ENCODE data around the gene SPHKAP.

The SPHKAP gene

DNA sequence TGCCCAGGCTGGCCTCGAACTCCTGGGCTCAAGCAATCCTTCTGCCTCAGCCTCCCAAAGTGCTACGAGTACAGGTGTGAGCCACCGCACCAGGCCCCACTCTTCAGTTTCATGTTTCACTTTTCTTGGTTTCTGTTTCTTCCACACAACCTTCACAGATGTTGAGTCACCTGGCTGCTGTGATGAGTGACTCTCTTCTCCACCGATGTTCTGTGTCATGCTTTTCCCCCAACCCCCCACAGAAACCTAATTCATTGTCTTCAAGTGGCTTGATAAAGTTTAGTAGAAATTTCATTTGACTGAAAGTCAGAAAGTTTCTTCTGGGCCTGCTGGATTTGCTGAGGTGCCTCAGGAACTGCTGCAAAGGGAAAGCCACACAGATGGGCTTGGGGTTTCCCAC lies 78.5 kb downstream of the SPHKAP start:
- Histone ChIP-seq H3K23ac (ENCODE audit: low read depth, low read length, poor library complexity) (no peak overlapping the region), H3K9ac (ENCODE audit: low read depth, low read length, poor library complexity) (no peak overlapping the region), H3K4me3 (ENCODE audit: low read length in 2 of 2) (no peak overlapping the region), H3K4ac (ENCODE audit: low read length) (no peak overlapping the region), H2BK120ac (ENCODE audit: low read depth, low read length) (no peak overlapping the region), H3K4me1 (ENCODE audit: control insufficient read depth in 2 of 2, insufficient read depth in 1 of 2, low read depth in 1 of 2, low read length in 2 of 2) (no peaks in the 10 kb centered on the region), H3K79me1 (ENCODE audit: low read depth, low read length) (no peaks in the 10 kb centered on the region), H2BK15ac (ENCODE audit: low read length) (no peak overlapping the region), H2AFZ (ENCODE audit: low read length) (no peak overlapping the region), H3K18ac (ENCODE audit: low read length) (no peak overlapping the region), H2BK12ac (ENCODE audit: low read length) (no peak overlapping the region), H3K14ac (ENCODE audit: low read length) (no peak overlapping the region), H3K27me3 (ENCODE audit: control insufficient read depth in 3 of 3, insufficient read depth in 3 of 3, low read depth in 1 of 3, low read length in 3 of 3) (no peaks in the 10 kb centered on the region), H4K91ac (ENCODE audit: low read depth, low read length, poor library complexity) (no peak overlapping the region), H3K9me3 (replicated peaks in 1 of 2; ENCODE audit: control insufficient read depth in 2 of 2, insufficient read depth in 1 of 2, low read depth in 1 of 2, low read length in 2 of 2) (no peaks in the 10 kb centered on the region), H2AK5ac (ENCODE audit: low read depth, low read length) (no peak overlapping the region), H2BK5ac (ENCODE audit: low read length) (no peak overlapping the region), H3K4me2 (ENCODE audit: insufficient read depth, low read length, poor library complexity, severe bottlenecking) (no peak overlapping the region), H4K8ac (ENCODE audit: low read depth, low read length) (no peak overlapping the region), H3K27ac (replicated peaks; ENCODE audit: low read length) (no peak overlapping the region), H3K36me3 (replicated peaks in 1 of 2; ENCODE audit: control insufficient read depth in 2 of 2, insufficient read depth in 2 of 2, low read length in 2 of 2) (no peaks in the 10 kb centered on the region)
- DNase-seq (ENCODE audit: low spot score), result no peak
- no CpG with 5 or more reads among the region's 4 CpGs for WGBS, 2 donors (ENCODE audit: extremely low coverage in 2 of 2, insufficient read length in 2 of 2, insufficient replicate concordance in 1 of 2)

DNA sequence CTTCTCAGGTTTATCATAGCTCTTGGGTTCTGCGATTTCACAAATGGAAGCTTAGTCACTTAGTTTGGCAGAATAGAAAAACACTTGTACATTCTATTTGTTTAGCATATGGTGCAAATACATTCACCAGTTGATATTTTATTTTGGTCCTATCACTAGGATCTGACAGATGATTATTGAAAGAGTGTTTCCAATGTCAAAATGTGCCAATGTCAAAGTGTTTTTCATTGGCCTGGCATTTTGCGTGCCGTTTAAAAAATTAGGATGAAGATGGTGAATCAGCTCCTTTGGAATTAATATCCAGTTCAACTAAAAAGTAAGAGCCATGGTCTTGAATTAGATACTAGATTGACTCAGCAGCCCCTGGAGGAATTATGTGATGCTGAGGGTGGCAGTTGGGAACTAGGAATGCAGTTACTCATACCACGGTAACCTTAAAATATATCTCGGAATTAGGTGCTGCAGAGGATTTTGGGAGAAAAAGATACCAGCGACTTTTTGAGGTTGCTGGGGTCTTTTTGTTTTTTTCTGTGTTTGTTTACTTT lies 87.0 kb downstream of the SPHKAP start:
- Histone ChIP-seq H2BK12ac (ENCODE audit: low read length) (no peak overlapping the region), H3K27me3 (ENCODE audit: control insufficient read depth in 3 of 3, insufficient read depth in 3 of 3, low read depth in 1 of 3, low read length in 3 of 3) (no peaks in the 10 kb centered on the region), H3K18ac (ENCODE audit: low read length) (no peak overlapping the region), H2BK5ac (ENCODE audit: low read length) (no peak overlapping the region), H3K79me1 (ENCODE audit: low read depth, low read length) (no peaks in the 10 kb centered on the region), H3K4me1 (ENCODE audit: control insufficient read depth in 2 of 2, insufficient read depth in 1 of 2, low read depth in 1 of 2, low read length in 2 of 2) (no peaks in the 10 kb centered on the region), H2BK120ac (ENCODE audit: low read depth, low read length) (no peak overlapping the region), H3K23ac (ENCODE audit: low read depth, low read length, poor library complexity) (no peak overlapping the region), H3K9me3 (replicated peaks in 1 of 2; ENCODE audit: control insufficient read depth in 2 of 2, insufficient read depth in 1 of 2, low read depth in 1 of 2, low read length in 2 of 2) (no peaks in the 10 kb centered on the region), H2AFZ (ENCODE audit: low read length) (no peak overlapping the region), H3K4me2 (ENCODE audit: insufficient read depth, low read length, poor library complexity, severe bottlenecking) (no peak overlapping the region), H3K14ac (ENCODE audit: low read length) (no peak overlapping the region), H4K91ac (ENCODE audit: low read depth, low read length, poor library complexity) (no peak overlapping the region), H3K4ac (ENCODE audit: low read length) (no peak overlapping the region), H4K8ac (ENCODE audit: low read depth, low read length) (no peak overlapping the region), H3K4me3 (ENCODE audit: low read length in 2 of 2) (no peak overlapping the region), H3K36me3 (replicated peaks in 1 of 2; ENCODE audit: control insufficient read depth in 2 of 2, insufficient read depth in 2 of 2, low read length in 2 of 2) (no peaks in the 10 kb centered on the region), H3K9ac (ENCODE audit: low read depth, low read length, poor library complexity) (no peak overlapping the region), H2AK5ac (ENCODE audit: low read depth, low read length) (no peak overlapping the region), H3K27ac (replicated peaks; ENCODE audit: low read length) (no peak overlapping the region), H2BK15ac (ENCODE audit: low read length) (no peak overlapping the region)
- DNase-seq (ENCODE audit: low spot score), result no peak
- WGBS, 2 donors (ENCODE audit: extremely low coverage in 2 of 2, insufficient read length in 2 of 2, insufficient replicate concordance in 1 of 2), result no CpG with 5 or more reads among the region's 6 CpGs

DNA sequence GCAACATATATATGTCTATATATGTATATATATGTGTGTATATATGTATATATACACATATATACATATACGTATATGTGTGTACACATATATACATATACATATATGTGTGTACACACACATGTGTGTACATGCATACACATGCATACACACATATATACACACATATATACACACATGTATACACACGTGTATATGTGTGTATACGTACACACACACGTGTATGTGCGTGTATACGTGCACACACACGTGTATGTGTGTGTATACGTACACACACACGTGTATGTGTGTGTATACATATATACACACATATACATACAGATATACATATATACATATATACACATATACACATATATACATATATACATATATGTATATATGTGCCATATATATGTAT lies 89.4 kb downstream of the SPHKAP start:
- Histone ChIP-seq H3K4me1 (ENCODE audit: control insufficient read depth in 2 of 2, insufficient read depth in 1 of 2, low read depth in 1 of 2, low read length in 2 of 2) (no peaks in the 10 kb centered on the region), H3K18ac (ENCODE audit: low read length) (no peak overlapping the region), H2AFZ (ENCODE audit: low read length) (no peak overlapping the region), H2BK120ac (ENCODE audit: low read depth, low read length) (no peak overlapping the region), H2BK15ac (ENCODE audit: low read length) (no peak overlapping the region), H3K23ac (ENCODE audit: low read depth, low read length, poor library complexity) (no peak overlapping the region), H3K27ac (replicated peaks; ENCODE audit: low read length) (no peak overlapping the region), H3K27me3 (ENCODE audit: control insufficient read depth in 3 of 3, insufficient read depth in 3 of 3, low read depth in 1 of 3, low read length in 3 of 3) (no peaks in the 10 kb centered on the region), H2BK5ac (ENCODE audit: low read length) (no peak overlapping the region), H3K14ac (ENCODE audit: low read length) (no peak overlapping the region), H3K36me3 (replicated peaks in 1 of 2; ENCODE audit: control insufficient read depth in 2 of 2, insufficient read depth in 2 of 2, low read length in 2 of 2) (no peaks in the 10 kb centered on the region), H3K4me2 (ENCODE audit: insufficient read depth, low read length, poor library complexity, severe bottlenecking) (no peak overlapping the region), H3K4ac (ENCODE audit: low read length) (no peak overlapping the region), H3K4me3 (ENCODE audit: low read length in 2 of 2) (no peak overlapping the region), H2BK12ac (ENCODE audit: low read length) (no peak overlapping the region), H4K91ac (ENCODE audit: low read depth, low read length, poor library complexity) (no peak overlapping the region), H3K9ac (ENCODE audit: low read depth, low read length, poor library complexity) (no peak overlapping the region), H4K8ac (ENCODE audit: low read depth, low read length) (no peak overlapping the region), H2AK5ac (ENCODE audit: low read depth, low read length) (no peak overlapping the region), H3K79me1 (ENCODE audit: low read depth, low read length) (no peaks in the 10 kb centered on the region), H3K9me3 (replicated peaks in 1 of 2; ENCODE audit: control insufficient read depth in 2 of 2, insufficient read depth in 1 of 2, low read depth in 1 of 2, low read length in 2 of 2) (no peaks in the 10 kb centered on the region)
- no peak for DNase-seq (ENCODE audit: low spot score)
- no CpG with 5 or more reads among the region's 9 CpGs for WGBS, 2 donors (ENCODE audit: extremely low coverage in 2 of 2, insufficient read length in 2 of 2, insufficient replicate concordance in 1 of 2)

DNA sequence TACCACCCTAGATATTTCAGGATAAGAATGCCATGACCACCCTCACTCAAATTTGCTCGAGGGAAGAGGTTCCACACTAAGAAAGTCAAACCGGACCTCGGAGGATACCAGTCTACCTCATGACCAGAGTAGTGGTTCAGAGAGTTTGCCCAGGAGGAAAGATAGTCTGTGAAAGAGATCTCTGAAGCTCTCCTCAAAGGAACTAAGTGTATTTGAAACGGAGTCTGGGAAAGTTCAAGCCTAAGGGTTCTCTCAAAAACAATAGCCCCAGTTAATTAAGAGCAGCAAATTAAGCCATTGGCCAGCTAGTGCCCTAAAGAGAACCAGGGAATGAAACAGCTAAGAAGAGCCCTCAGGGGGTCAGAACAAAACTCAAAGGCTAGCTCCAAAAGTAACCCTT lies 94.9 kb downstream of the SPHKAP start:
- Histone ChIP-seq H3K27ac (replicated peaks; ENCODE audit: low read length) (no peak overlapping the region), H2BK120ac (ENCODE audit: low read depth, low read length) (no peak overlapping the region), H3K36me3 (replicated peaks in 1 of 2; ENCODE audit: control insufficient read depth in 2 of 2, insufficient read depth in 2 of 2, low read length in 2 of 2) (no peaks in the 10 kb centered on the region), H3K9ac (ENCODE audit: low read depth, low read length, poor library complexity) (no peak overlapping the region), H3K4me2 (ENCODE audit: insufficient read depth, low read length, poor library complexity, severe bottlenecking) (no peak overlapping the region), H2BK5ac (ENCODE audit: low read length) (no peak overlapping the region), H2AFZ (ENCODE audit: low read length) (no peak overlapping the region), H3K23ac (ENCODE audit: low read depth, low read length, poor library complexity) (no peak overlapping the region), H3K27me3 (ENCODE audit: control insufficient read depth in 3 of 3, insufficient read depth in 3 of 3, low read depth in 1 of 3, low read length in 3 of 3) (no peaks in the 10 kb centered on the region), H3K4me1 (ENCODE audit: control insufficient read depth in 2 of 2, insufficient read depth in 1 of 2, low read depth in 1 of 2, low read length in 2 of 2) (no peaks in the 10 kb centered on the region), H3K18ac (ENCODE audit: low read length) (no peak overlapping the region), H4K91ac (ENCODE audit: low read depth, low read length, poor library complexity) (no peak overlapping the region), H3K4ac (ENCODE audit: low read length) (no peak overlapping the region), H2BK15ac (ENCODE audit: low read length) (no peak overlapping the region), H3K14ac (ENCODE audit: low read length) (no peak overlapping the region), H2AK5ac (ENCODE audit: low read depth, low read length) (no peak overlapping the region), H4K8ac (ENCODE audit: low read depth, low read length) (no peak overlapping the region), H3K4me3 (ENCODE audit: low read length in 2 of 2) (no peak overlapping the region), H2BK12ac (ENCODE audit: low read length) (no peak overlapping the region), H3K9me3 (replicated peaks in 1 of 2; ENCODE audit: control insufficient read depth in 2 of 2, insufficient read depth in 1 of 2, low read depth in 1 of 2, low read length in 2 of 2) (no peaks in the 10 kb centered on the region), H3K79me1 (ENCODE audit: low read depth, low read length) (no peaks in the 10 kb centered on the region)
- WGBS, 2 donors (ENCODE audit: extremely low coverage in 2 of 2, insufficient read length in 2 of 2, insufficient replicate concordance in 1 of 2), result no CpG with 5 or more reads among the region's 4 CpGs
- DNase-seq (ENCODE audit: low spot score), result no peak
